ENCODE results near the gene MGP.

MGP gene

DNA sequence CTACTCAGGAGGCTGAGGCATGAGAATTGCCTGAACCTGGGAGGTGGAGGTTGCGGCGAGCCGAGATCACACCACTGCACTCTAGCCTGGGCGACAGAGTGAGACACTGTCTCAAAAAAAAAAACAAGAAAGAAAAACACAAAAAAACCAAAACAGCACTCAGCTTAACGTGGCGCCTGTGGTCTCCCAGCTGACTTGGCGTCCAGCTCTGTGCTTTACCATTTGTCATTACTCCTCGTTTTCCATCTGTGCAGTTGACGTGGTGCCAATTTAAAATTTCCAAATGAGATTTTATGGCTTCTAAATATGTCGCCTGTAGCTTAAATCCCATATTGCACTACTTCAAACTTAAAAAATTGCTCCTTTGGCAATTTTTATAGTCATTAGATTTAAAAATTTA, 2.0 kb downstream of the MGP start:
- TF ChIP-seq, protein P1, sequence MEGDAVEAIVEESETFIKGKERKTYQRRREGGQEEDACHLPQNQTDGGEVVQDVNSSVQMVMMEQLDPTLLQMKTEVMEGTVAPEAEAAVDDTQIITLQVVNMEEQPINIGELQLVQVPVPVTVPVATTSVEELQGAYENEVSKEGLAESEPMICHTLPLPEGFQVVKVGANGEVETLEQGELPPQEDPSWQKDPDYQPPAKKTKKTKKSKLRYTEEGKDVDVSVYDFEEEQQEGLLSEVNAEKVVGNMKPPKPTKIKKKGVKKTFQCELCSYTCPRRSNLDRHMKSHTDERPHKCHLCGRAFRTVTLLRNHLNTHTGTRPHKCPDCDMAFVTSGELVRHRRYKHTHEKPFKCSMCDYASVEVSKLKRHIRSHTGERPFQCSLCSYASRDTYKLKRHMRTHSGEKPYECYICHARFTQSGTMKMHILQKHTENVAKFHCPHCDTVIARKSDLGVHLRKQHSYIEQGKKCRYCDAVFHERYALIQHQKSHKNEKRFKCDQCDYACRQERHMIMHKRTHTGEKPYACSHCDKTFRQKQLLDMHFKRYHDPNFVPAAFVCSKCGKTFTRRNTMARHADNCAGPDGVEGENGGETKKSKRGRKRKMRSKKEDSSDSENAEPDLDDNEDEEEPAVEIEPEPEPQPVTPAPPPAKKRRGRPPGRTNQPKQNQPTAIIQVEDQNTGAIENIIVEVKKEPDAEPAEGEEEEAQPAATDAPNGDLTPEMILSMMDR (IDR thresholded peaks at IDR 0.05; ENCODE audit: low read depth, low read length, missing control alignments) = no peak
- H3K4me3 ChIP-seq (replicated peaks; ENCODE audit: low read depth, low read length) = no peak overlapping the region
- DNase-seq (ENCODE audit: extremely low read depth, low read depth) = no peak

- TF ChIP-seq, protein P1 (IDR thresholded peaks at IDR 0.05; ENCODE audit: low read depth, low read length, missing control alignments) = no peak
- H3K4me3 ChIP-seq (replicated peaks; ENCODE audit: low read depth, low read length) = no peak overlapping the region
- DNase-seq (ENCODE audit: extremely low read depth, low read depth) = no peak
Measured at GRCh38 chr12:14880890-14881453, 4.7 kb downstream of the MGP start.

DNA sequence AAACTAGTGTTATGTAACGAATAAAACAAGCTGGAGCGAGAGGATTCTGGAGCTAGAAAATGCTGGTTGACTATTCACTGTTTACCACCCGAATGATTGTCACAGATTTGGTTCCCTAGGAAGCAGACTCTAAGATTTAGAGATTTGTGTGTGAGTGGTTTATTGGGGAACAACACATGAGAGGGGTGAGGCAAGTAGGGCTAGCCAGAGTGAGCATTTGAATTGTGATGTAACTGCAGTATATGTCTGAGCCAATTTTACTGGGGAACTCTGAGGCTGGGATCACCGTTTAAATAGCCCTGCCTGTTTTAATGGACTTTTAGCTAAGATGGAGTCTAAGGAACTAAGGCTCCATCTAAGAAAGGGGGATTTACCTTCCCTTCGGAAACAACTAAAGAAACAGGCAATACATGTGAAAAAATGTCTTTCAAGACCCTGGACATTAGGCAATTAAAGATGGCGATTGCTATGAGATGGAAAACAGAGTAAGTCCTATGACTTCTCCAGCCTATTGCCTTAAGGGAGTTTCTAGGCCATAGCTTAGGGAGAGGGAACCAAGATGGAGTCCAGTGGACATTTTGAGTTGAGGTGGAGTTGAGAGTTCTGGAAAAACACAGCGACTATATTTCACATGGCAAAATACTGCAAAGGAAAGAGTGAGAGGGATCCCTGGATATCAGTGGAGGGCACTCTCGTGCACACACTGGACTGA, 6.3 kb downstream of the MGP start:
- TF ChIP-seq, protein P1 (IDR thresholded peaks at IDR 0.05; ENCODE audit: low read depth, low read length, missing control alignments) = no peak
- no peak for DNase-seq (ENCODE audit: extremely low read depth, low read depth)
- H3K4me3 ChIP-seq (replicated peaks; ENCODE audit: low read depth, low read length) = no peak overlapping the region

GRCh38 chr12:14878488-14878887, 7.2 kb downstream of the MGP start:
- TF ChIP-seq, protein P1 (IDR thresholded peaks at IDR 0.05; ENCODE audit: low read depth, low read length, missing control alignments) = no peak
- no peak for DNase-seq (ENCODE audit: extremely low read depth, low read depth)
- H3K4me3 ChIP-seq (replicated peaks; ENCODE audit: low read depth, low read length) = no peak overlapping the region

- H3K4me3 ChIP-seq (replicated peaks; ENCODE audit: low read depth, low read length) = no peak overlapping the region
- TF ChIP-seq, protein P1 (IDR thresholded peaks at IDR 0.05; ENCODE audit: low read depth, low read length, missing control alignments) = no peak
- no peak for DNase-seq (ENCODE audit: extremely low read depth, low read depth)
Measured at GRCh38 chr12:14876833-14877232, 8.8 kb downstream of the MGP start.

DNA sequence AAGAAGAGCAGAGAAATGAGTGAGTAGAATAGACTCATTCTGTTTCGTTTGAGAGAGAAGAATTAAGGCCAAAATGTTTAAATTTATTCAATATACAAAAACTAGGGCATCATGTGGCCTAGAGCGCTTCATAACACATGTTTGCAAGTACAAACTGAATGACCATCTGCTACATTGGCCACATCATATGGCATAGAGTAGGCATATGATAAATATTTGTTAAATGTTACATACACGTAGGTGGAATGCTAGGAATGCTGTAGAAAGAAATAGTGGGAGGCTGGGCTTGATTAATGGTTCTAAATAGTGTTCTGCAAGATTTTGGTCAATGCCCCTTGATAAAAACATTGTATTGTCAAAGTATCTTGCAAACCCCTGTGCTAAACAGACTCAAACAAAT, 10.8 kb downstream of the MGP start:
- TF ChIP-seq, protein P1 (IDR thresholded peaks at IDR 0.05; ENCODE audit: low read depth, low read length, missing control alignments) = no peak
- no peak for DNase-seq (ENCODE audit: extremely low read depth, low read depth)
- no peak overlapping the region for H3K4me3 ChIP-seq (replicated peaks; ENCODE audit: low read depth, low read length)

All from HFF-Myc (cell line).